H9 (cell line): ENCODE measurements around the gene NT5C2. TPM values are rescaled to one million over a fixed set of nuclear protein-coding genes. Genes with fewer than 3 reads are reported as not detected.

Source experiments
- DNase-seq: peaks from one replicate; pipeline ENCODE4 v3.0.0-alpha.2; 2017
- H2AFZ ChIP-seq: one replicate; pipeline ENCODE4 v1.6.1; 2013; ENCODE audit warnings: mild to moderate bottlenecking, low read length, control low read depth, moderate library complexity
- H2AK5ac ChIP-seq: 2 replicates; pipeline ENCODE4 v1.6.1; 2013; ENCODE audit warnings: low read length, control low read depth, mixed read lengths; ENCODE audit not compliant: insufficient read length
- H2BK120ac ChIP-seq: one replicate; pipeline ENCODE4 v1.6.1; 2013; ENCODE audit warnings: low read depth, mild to moderate bottlenecking, low read length, control low read depth, inconsistent platforms; ENCODE audit not compliant: poor library complexity, severe bottlenecking
- H2BK12ac ChIP-seq: 2 replicates; pipeline ENCODE4 v1.6.1; 2013; ENCODE audit warnings: low read length, control low read depth, mixed read lengths, low read depth; ENCODE audit not compliant: insufficient read length
- H2BK15ac ChIP-seq: 2 replicates; pipeline ENCODE4 v1.6.1; 2013; ENCODE audit warnings: low read depth, low read length, control low read depth
- H2BK20ac ChIP-seq: one replicate; pipeline ENCODE4 v1.6.1; 2013; ENCODE audit warnings: low read depth, mild to moderate bottlenecking, low read length, control low read depth, inconsistent platforms; ENCODE audit not compliant: poor library complexity, severe bottlenecking
- H2BK5ac ChIP-seq: 2 replicates; pipeline ENCODE4 v1.6.1; 2013; ENCODE audit warnings: low read length, control low read depth, mixed read lengths; ENCODE audit not compliant: insufficient read length
- H3K14ac ChIP-seq: 2 replicates; pipeline ENCODE4 v1.6.1; 2013; ENCODE audit warnings: low read length, control low read depth; ENCODE audit not compliant: insufficient read depth
- H3K18ac ChIP-seq: 2 replicates; pipeline ENCODE4 v1.6.1; 2013; ENCODE audit warnings: low read depth, mild to moderate bottlenecking, mixed read lengths, low read length, control low read depth; ENCODE audit not compliant: insufficient read length
- H3K23ac ChIP-seq: 2 replicates; pipeline ENCODE4 v1.6.1; 2013; ENCODE audit warnings: low read length, control low read depth, mixed read lengths, low read depth; ENCODE audit not compliant: insufficient read length
- H3K23me2 ChIP-seq: 2 replicates; pipeline ENCODE4 v1.6.1; 2013; ENCODE audit warnings: low read depth, mild to moderate bottlenecking, mixed read lengths, low read length, control low read depth; ENCODE audit not compliant: insufficient read length, poor library complexity, severe bottlenecking
- H3K27ac ChIP-seq: 2 replicates; pipeline ENCODE4 v1.5.1; 2013; ENCODE audit warnings: low read length, control low read depth, mixed read lengths, low read depth; ENCODE audit not compliant: insufficient read length
- H3K27me3 ChIP-seq: 2 replicates; pipeline ENCODE4 v1.6.1; 2013; ENCODE audit warnings: low read length, control low read depth, inconsistent platforms; ENCODE audit not compliant: insufficient read depth
- H3K4ac ChIP-seq: 2 replicates; pipeline ENCODE4 v1.6.1; 2013; ENCODE audit warnings: low read depth, mild to moderate bottlenecking, control low read depth, inconsistent platforms, low read length, moderate library complexity
- H3K4me1 ChIP-seq: 2 replicates; pipeline ENCODE4 v1.6.1; 2013; ENCODE audit warnings: low read length, control low read depth, inconsistent platforms; ENCODE audit not compliant: insufficient read depth
- H3K4me2 ChIP-seq: 2 replicates; pipeline ENCODE4 v1.6.1; 2013; ENCODE audit warnings: low read length, control low read depth, mixed read lengths; ENCODE audit not compliant: insufficient read length, insufficient read depth
- H3K56ac ChIP-seq: 2 replicates; pipeline ENCODE4 v1.6.1; 2013; ENCODE audit warnings: low read depth, mild to moderate bottlenecking, mixed read lengths, low read length, control low read depth; ENCODE audit not compliant: insufficient read length
- H3K79me1 ChIP-seq: 2 replicates; pipeline ENCODE4 v1.6.1; 2013; ENCODE audit warnings: low read depth, mild to moderate bottlenecking, moderate library complexity, low read length, control low read depth, inconsistent platforms; ENCODE audit not compliant: insufficient read depth, poor library complexity, severe bottlenecking
- H3K79me2 ChIP-seq: 2 replicates; pipeline ENCODE4 v1.6.1; 2013; ENCODE audit warnings: low read length, control low read depth, inconsistent platforms; ENCODE audit not compliant: insufficient read depth
- H3K9ac ChIP-seq: 2 replicates; pipeline ENCODE4 v1.6.1; 2013; ENCODE audit warnings: low read length, control low read depth, mixed read lengths; ENCODE audit not compliant: insufficient read length; ENCODE audit errors: extremely low read depth
- H3K9me3 ChIP-seq: one replicate; pipeline ENCODE4 v1.6.1; 2013; ENCODE audit warnings: low read depth, low read length, inconsistent platforms; ENCODE audit not compliant: control insufficient read depth
- H3T11ph ChIP-seq: one replicate; pipeline ENCODE4 v1.6.1; 2013; ENCODE audit warnings: mild to moderate bottlenecking, low read length, control low read depth, inconsistent platforms
- H4K20me1 ChIP-seq: one replicate; pipeline ENCODE4 v1.6.1; 2013; ENCODE audit not compliant: control insufficient read depth, insufficient read length, insufficient read depth
- H4K5ac ChIP-seq: 2 replicates; pipeline ENCODE4 v1.6.1; 2013; ENCODE audit warnings: low read depth, mild to moderate bottlenecking, mixed read lengths, low read length, control low read depth; ENCODE audit not compliant: insufficient read length
- H4K8ac ChIP-seq: replicated peaks from 2 replicates; pipeline ENCODE4 v1.6.1; 2013; ENCODE audit warnings: low read length, control low read depth, mixed read lengths, low read depth; ENCODE audit not compliant: insufficient read length
- H4K91ac ChIP-seq: 2 replicates; pipeline ENCODE4 v1.6.1; 2013; ENCODE audit warnings: low read depth, mild to moderate bottlenecking, moderate library complexity, mixed read lengths, low read length, control low read depth; ENCODE audit not compliant: insufficient read length
- H3K27ac Mint-ChIP-seq, 3 experiments: 2 replicates in 2 of 3; 3 replicates in 1 of 3; pipeline ENCODE4 v1.8.0; 2020 to 2021; ENCODE audit warnings: mixed read lengths in 3 of 3, mild to moderate bottlenecking in 1 of 3, moderate library complexity in 1 of 3
- H3K27me3 Mint-ChIP-seq: 2 replicates; pipeline ENCODE4 v1.8.0; 2021; ENCODE audit warnings: low read depth, mild to moderate bottlenecking, moderate library complexity, mixed read lengths
- H3K36me3 Mint-ChIP-seq, 3 experiments: 2 replicates in 2 of 3; 3 replicates in 1 of 3; pipeline ENCODE4 v1.8.0; 2020 to 2021; ENCODE audit warnings: low read depth in 3 of 3, mixed read lengths in 3 of 3; ENCODE audit not compliant: insufficient read depth in 1 of 3
- H3K4me1 Mint-ChIP-seq, 2 experiments: 2 replicates each; pipeline ENCODE4 v1.8.0; 2020; ENCODE audit warnings: mixed read lengths in 2 of 2
- H3K4me3 Mint-ChIP-seq, 2 experiments: 2 replicates in 1 of 2; 3 replicates in 1 of 2; pipeline ENCODE4 v1.8.0; 2020 to 2021; ENCODE audit warnings: mild to moderate bottlenecking in 2 of 2, mixed read lengths in 2 of 2, moderate library complexity in 1 of 2
- H3K9me3 Mint-ChIP-seq, 2 experiments: 2 replicates in 1 of 2; 3 replicates in 1 of 2; pipeline ENCODE4 v1.8.0; 2020; ENCODE audit warnings: mild to moderate bottlenecking in 2 of 2, mixed read lengths in 2 of 2, moderate library complexity in 1 of 2
- CTCF ChIP-seq: fragments of 200-600 bp; sonication (generic); conservative IDR thresholded peaks from 3 replicates; pipeline ENCODE4 v1.8.0; 2021; ENCODE audit warnings: antibody characterized with exemption, mild to moderate bottlenecking
- WGBS: extraction: QIAGEN DNeasy Blood & Tissue Kit; methylation state at CpG from one replicate; pipeline ENCODE4 v1.1.7; 2013; ENCODE audit warnings: missing lambda C conversion rate, low lambda C conversion rate, mixed read lengths; ENCODE audit not compliant: insufficient read length; ENCODE audit errors: extremely low coverage; 5-methylcytosine and 5-hydroxymethylcytosine counted together
- total RNA-seq: library from RNA; stranded (reverse); gene quantifications from 2 replicates; pipeline ENCODE4 v1.2.1, GENCODE V29; 2021

Gene NT5C2
- total RNA-seq, 1 experiment from 2014 or later = 69.6 TPM

- Histone ChIP-seq H2BK120ac (no peak overlapping the region), H3K14ac (no peak overlapping the region), H2BK15ac (no peak overlapping the region), H4K20me1 (no peaks in the 10 kb centered on the region), H4K5ac (no peak overlapping the region), H2AK5ac (no peak overlapping the region), H4K8ac (no peak overlapping the region), H3K4me1 (peaks cover 2% of the 10 kb centered on the region; the same call in 1 of the 2 replicates), H2AFZ (no peak overlapping the region), H2BK20ac (no peak overlapping the region), H3K4ac (no peak overlapping the region), H2BK5ac (no peak overlapping the region), H3K27ac (no peak overlapping the region), H3K79me1 (peaks cover 9% of the 10 kb centered on the region), H3K9me3 (no peaks in the 10 kb centered on the region), H4K91ac (no peak overlapping the region), H2BK12ac (no peak overlapping the region), H3K56ac (no peak overlapping the region), H3T11ph (no peak overlapping the region), H3K4me2 (no peak overlapping the region), H3K79me2 (no peaks in the 10 kb centered on the region; the same call in 1 of the 2 replicates), H3K9ac (no peak overlapping the region), H3K18ac (no peak overlapping the region), H3K23me2 (no peaks in the 10 kb centered on the region), H3K27me3 (no peaks in the 10 kb centered on the region), H3K23ac (no peak overlapping the region)
- Mint-ChIP-seq H3K9me3 (no peaks in the 10 kb centered on the region), H3K4me3 (no peak overlapping the region), H3K27ac (peak overlapping the region in 1 of 3 experiments; percentile 9; a peak in 1 of 7 replicates), H3K4me1 (peaks cover 26% of the 10 kb centered on the region in 2 experiments), H3K27me3 (no peaks in the 10 kb centered on the region), H3K36me3 (peaks cover 7 to 23% (median 11%) of the 10 kb centered on the region in 3 experiments)
- DNase-seq = no peak
- WGBS = no CpG with 5 or more reads among the region's 1 CpG
- TF ChIP-seq CTCF = no peak
These were observed 35.8 kb downstream of the NT5C2 start for GRCh38 chr10:103157246-103157645.
